Gastroesophageal sphincter (tissue), 4 donors: ENCODE results near the gene FYN. TPM values are rescaled to one million over a fixed set of nuclear protein-coding genes. Genes with fewer than 3 reads are reported as not detected.
A peak's percentile ranks its signal among the peaks of the same experiment; 100 is the strongest.

Source experiments
- ATAC-seq: fragments of 150-250 bp; one replicate; pipeline ENCODE4 v1.9.1; 2016; ENCODE audit warnings: mild to moderate bottlenecking, moderate library complexity
- H3K27ac ChIP-seq, 4 donors: fragments of 200-600 bp; sonication (generic) in 3 of 4; 1 replicate in 3 of 4; 2 replicates in 1 of 4; pipeline ENCODE4 v1.5.1; 2016 to 2019
- H3K27me3 ChIP-seq: fragments of 200-600 bp; sonication (generic); one replicate; pipeline ENCODE4 v1.5.1; 2019
- H3K36me3 ChIP-seq, 2 donors: fragments of 200-600 bp; sonication (generic); one replicate each; pipeline ENCODE4 v1.5.1; 2019; ENCODE audit warnings: control low read depth in 1 of 2
- H3K4me1 ChIP-seq, 3 donors: fragments of 200-600 bp; sonication (generic); 1 replicate in 2 of 3; 2 replicates in 1 of 3; pipeline ENCODE4 v1.5.1; 2016 to 2019; ENCODE audit warnings: control low read depth in 2 of 3
- H3K4me3 ChIP-seq, 2 donors: fragments of 200-600 bp; sonication (generic); one replicate each; pipeline ENCODE4 v1.5.1; 2019; ENCODE audit warnings: mild to moderate bottlenecking in 1 of 2, moderate library complexity in 1 of 2
- H3K9me3 ChIP-seq, 3 donors: fragments of 200-600 bp; sonication (generic); one replicate each; pipeline ENCODE4 v1.5.1; 2017 to 2019; ENCODE audit warnings: control low read depth in 2 of 3
- CTCF ChIP-seq, 4 experiments: fragments of 200-600 bp in 2 of 4; fragments of 450-650 bp in 2 of 4; sonication (generic) in 1 of 4; IDR thresholded peaks; one replicate each; pipeline ENCODE4 v1.5.1; 2017 to 2019; ENCODE audit warnings: antibody characterized with exemption in 4 of 4, mild to moderate bottlenecking in 2 of 4, moderate library complexity in 2 of 4
- EP300 ChIP-seq: sonication (generic); formaldehyde crosslinking; IDR thresholded peaks from one replicate; pipeline ENCODE4 v1.6.1; 2017; ENCODE audit warnings: antibody characterized with exemption, mild to moderate bottlenecking
- POLR2A ChIP-seq, 2 donors: fragments of 450-650 bp; IDR thresholded peaks; one replicate each; pipeline ENCODE4 v1.6.1; 2017; ENCODE audit warnings: antibody characterized with exemption in 2 of 2, mild to moderate bottlenecking in 2 of 2, moderate library complexity in 1 of 2
- POLR2AphosphoS5 ChIP-seq: sonication (generic); formaldehyde crosslinking; IDR thresholded peaks from one replicate; pipeline ENCODE4 v1.6.1; 2017; ENCODE audit warnings: antibody characterized with exemption
- WGBS, 2 donors: methylation state at CpG; one replicate each; pipeline ENCODE4 v1.1.5; 2018; ENCODE audit warnings: low coverage in 1 of 2; 5-methylcytosine and 5-hydroxymethylcytosine counted together
- total RNA-seq, 4 donors: library from RNA; depleted of rRNA; stranded (reverse); fragments of >200 nt; gene quantifications; one replicate each; pipeline ENCODE4 v1.1.0, GENCODE V29; 2016

The FYN gene
- total RNA-seq, 4 donors from 2014 or later = 58.6 to 101 (median 69.9) TPM

- no peaks in the 10 kb centered on the region for H3K9me3 ChIP-seq
- peaks cover 0 to 37% (median 0%) of the 10 kb centered on the region in 3 donors for H3K4me1 ChIP-seq
- peak overlapping the region; percentile 20 to 29 for H3K4me3 ChIP-seq
- H3K27ac ChIP-seq = peak overlapping the region; percentile 28 to 63 (median 48)
- TF ChIP-seq EP300 (no peak), POLR2A (IDR thresholded peaks at IDR 0.05) (no peak), POLR2AphosphoS5 (no peak), CTCF (IDR thresholded peaks at IDR 0.05) (no peak)
- H3K27me3 ChIP-seq = no peaks in the 10 kb centered on the region
- no peaks in the 10 kb centered on the region for H3K36me3 ChIP-seq
- 30 to 63% methylated on average over 8 of the region's 8 CpGs for WGBS, 2 donors
- no peak for ATAC-seq
Observed at GRCh38 chr6:111626441-111626840, 246.8 kb downstream of the FYN start.

DNA sequence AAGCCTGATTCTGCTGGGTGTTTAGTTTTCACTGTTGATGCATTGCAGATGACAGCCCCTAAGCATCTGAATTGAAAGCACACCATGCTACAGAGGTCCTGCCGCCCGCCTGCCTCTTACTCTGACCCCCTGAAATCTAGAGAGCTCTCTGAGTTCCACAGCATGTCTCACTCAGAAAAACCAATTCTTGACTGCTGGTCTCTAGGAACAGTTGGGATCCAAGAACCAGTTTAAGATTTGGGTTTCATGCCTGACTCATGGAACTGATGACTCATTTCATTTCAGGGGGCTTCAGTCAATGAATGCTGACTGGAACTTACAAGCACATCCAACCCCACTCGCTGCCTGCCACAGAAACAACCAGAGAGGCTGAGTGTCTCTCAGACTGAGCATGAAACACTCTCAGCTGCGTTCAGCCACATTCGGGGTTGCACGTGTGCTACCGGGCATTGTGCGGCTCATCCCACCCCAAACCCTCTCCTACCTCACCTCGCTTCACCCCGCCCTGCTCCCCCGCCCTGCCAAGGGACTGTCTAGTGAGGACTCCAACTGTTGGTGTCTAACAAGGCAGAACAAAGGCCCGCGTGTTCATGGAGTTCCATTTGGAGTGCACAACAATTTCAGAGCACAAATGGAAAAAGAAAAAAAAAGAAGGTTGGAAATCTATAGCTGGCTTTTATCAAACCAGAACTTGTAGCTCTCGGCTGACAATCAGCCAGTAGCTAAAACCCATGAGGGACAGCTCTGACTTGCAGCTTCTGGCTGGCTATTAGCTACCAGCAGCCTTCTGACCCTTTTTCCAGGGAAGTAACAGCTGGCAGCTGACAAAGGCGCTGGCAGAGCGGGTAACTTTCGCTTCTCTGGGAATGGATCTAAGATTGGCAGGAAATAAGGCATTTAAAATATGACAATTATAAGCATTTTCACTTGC is 247.5 kb downstream of the FYN start:
- 27 to 76% methylated on average over 3 to 6 of the region's 17 CpGs for WGBS, 2 donors

GRCh38 chr6:111625099-111625416 is 248.2 kb downstream of the FYN start:
- no peak overlapping the region for H3K4me3 ChIP-seq
- 95 to 97% methylated on average over 3 of the region's 3 CpGs for WGBS, 2 donors
- H3K27me3 ChIP-seq = no peaks in the 10 kb centered on the region
- ATAC-seq = no peak
- H3K36me3 ChIP-seq = no peaks in the 10 kb centered on the region
- H3K27ac ChIP-seq = peak overlapping the region in 1 of 4 donors; percentile 63
- peaks cover 0 to 31% (median 0%) of the 10 kb centered on the region in 3 donors for H3K4me1 ChIP-seq
- TF ChIP-seq POLR2A (IDR thresholded peaks at IDR 0.05) (no peak), POLR2AphosphoS5 (no peak), EP300 (no peak), CTCF (IDR thresholded peaks at IDR 0.05) (no peak)
- H3K9me3 ChIP-seq = no peaks in the 10 kb centered on the region

More for the DNA sequence above, 247.5 kb downstream of the FYN start:
- Histone ChIP-seq H3K9me3 (no peaks in the 10 kb centered on the region), H3K27me3 (no peaks in the 10 kb centered on the region), H3K4me3 (peak overlapping the region; percentile 20 to 29), H3K36me3 (no peaks in the 10 kb centered on the region), H3K27ac (peak overlapping the region; percentile 20 to 63 (median 52)), H3K4me1 (peaks cover 0 to 31% (median 0%) of the 10 kb centered on the region in 3 donors)
- TF ChIP-seq EP300 = no peak
- TF ChIP-seq POLR2AphosphoS5 = peak; percentile 59
- ATAC-seq = peak; percentile 20

GRCh38 chr6:111624401-111625098 is 248.7 kb downstream of the FYN start:
- 76 to 85% methylated on average over 4 of the region's 4 CpGs for WGBS, 2 donors
- Histone ChIP-seq H3K4me3 (no peak overlapping the region), H3K27ac (no peak overlapping the region), H3K27me3 (no peaks in the 10 kb centered on the region), H3K36me3 (no peaks in the 10 kb centered on the region), H3K4me1 (peaks cover 0 to 31% (median 0%) of the 10 kb centered on the region in 3 donors), H3K9me3 (no peaks in the 10 kb centered on the region)
- TF ChIP-seq POLR2AphosphoS5 = no peak
- no peak for TF ChIP-seq EP300
- TF ChIP-seq CTCF (IDR thresholded peaks at IDR 0.05) = no peak
- no peak for TF ChIP-seq POLR2A (IDR thresholded peaks at IDR 0.05)
- no peak for ATAC-seq

DNA sequence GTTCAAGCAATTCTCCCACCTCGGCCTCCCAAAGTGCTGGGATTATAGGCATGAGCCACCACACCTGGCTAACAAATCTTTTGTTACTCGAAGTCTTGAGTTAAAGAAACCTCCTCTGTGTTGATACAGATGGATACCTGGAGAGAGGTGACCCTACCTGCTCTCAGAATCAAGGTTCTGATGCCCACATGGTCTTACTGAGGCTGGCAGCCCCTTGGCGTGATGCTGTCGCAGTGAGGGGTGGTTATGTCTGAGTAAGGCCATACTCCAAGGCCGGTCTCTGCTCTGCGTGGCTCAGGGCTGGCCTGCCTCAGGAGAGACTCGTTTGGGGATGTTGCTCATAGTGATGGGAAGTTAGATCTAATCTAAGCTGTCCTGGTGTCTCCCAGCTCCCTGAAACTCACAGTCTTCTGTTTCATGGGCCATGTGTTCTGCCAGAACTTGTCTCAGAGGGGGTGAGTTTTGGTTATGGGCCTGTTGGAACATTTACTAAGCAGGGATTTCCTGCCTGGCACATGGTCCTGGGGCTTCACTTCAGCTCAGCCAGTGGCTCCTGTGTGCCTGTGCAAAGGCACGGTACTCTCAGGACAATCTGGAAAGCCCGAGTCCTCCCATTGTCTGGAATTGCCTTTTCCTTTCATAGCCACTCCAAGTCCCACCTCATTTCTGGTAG is 250.1 kb downstream of the FYN start:
- WGBS, 2 donors = 90 to 92% methylated on average over 2 of the region's 9 CpGs
- Histone ChIP-seq H3K4me3 (no peak overlapping the region), H3K9me3 (no peaks in the 10 kb centered on the region), H3K36me3 (no peaks in the 10 kb centered on the region), H3K27me3 (no peaks in the 10 kb centered on the region), H3K27ac (no peak overlapping the region), H3K4me1 (peaks cover 0 to 29% (median 0%) of the 10 kb centered on the region in 3 donors)
- no peak for ATAC-seq
- TF ChIP-seq CTCF (IDR thresholded peaks at IDR 0.05) = no peak
- no peak for TF ChIP-seq POLR2A (IDR thresholded peaks at IDR 0.05)
- TF ChIP-seq POLR2AphosphoS5 = no peak
- no peak for TF ChIP-seq EP300
